Loucy (cell line): Measurements from ENCODE around the gene RAD54L2.
A peak's percentile ranks its signal among the peaks of the same experiment; 100 is the strongest.
"Not testable (repeated sequence)": the region's sequence is repeated elsewhere in the genome, so short reads cannot be mapped to it uniquely, and the experiment has no call there.

Source experiments
- H2AFZ ChIP-seq: fragments of 200-600 bp; sonication (generic); 2 replicates; pipeline ENCODE4 v1.6.0; 2016; ENCODE audit warnings: antibody characterized with exemption, mild to moderate bottlenecking, low read length, moderate library complexity
- H3F3A ChIP-seq: fragments of 200-600 bp; 2 replicates; pipeline ENCODE4 v1.6.0; 2016; ENCODE audit warnings: antibody characterized with exemption, low read depth, mild to moderate bottlenecking
- H3K27me3 ChIP-seq: fragments of 200-600 bp; sonication (generic); 2 replicates; pipeline ENCODE4 v1.6.1; 2014; ENCODE audit warnings: low read length, mild to moderate bottlenecking; ENCODE audit not compliant: insufficient read depth, poor library complexity, severe bottlenecking
- H3K36me3 ChIP-seq: fragments of 200-600 bp; sonication (generic); 2 replicates; pipeline ENCODE4 v1.6.1; 2016; ENCODE audit warnings: low read length; ENCODE audit not compliant: insufficient read depth
- H3K4me1 ChIP-seq: fragments of 200-600 bp; sonication (generic); 2 replicates; pipeline ENCODE4 v1.5.1; 2014; ENCODE audit warnings: low read length, mild to moderate bottlenecking; ENCODE audit not compliant: insufficient read depth, poor library complexity, severe bottlenecking
- H3K4me2 ChIP-seq: fragments of 200-600 bp; sonication (generic); 2 replicates; pipeline ENCODE4 v1.6.0; 2014; ENCODE audit warnings: antibody characterized with exemption, low read length, low read depth, mild to moderate bottlenecking; ENCODE audit not compliant: poor library complexity, severe bottlenecking
- H3K4me3 ChIP-seq: fragments of 200-600 bp; sonication (generic); 2 replicates; pipeline ENCODE4 v1.5.1; 2014; ENCODE audit warnings: low read length, mild to moderate bottlenecking, mixed read lengths; ENCODE audit not compliant: poor library complexity, severe bottlenecking
- H3K79me2 ChIP-seq: fragments of 200-600 bp; sonication (generic); 2 replicates; pipeline ENCODE4 v1.6.1; 2014; ENCODE audit warnings: low read length; ENCODE audit not compliant: insufficient read depth
- H3K9ac ChIP-seq: fragments of 200-600 bp; sonication (generic); 2 replicates; pipeline ENCODE4 v1.6.0; 2014; ENCODE audit warnings: mild to moderate bottlenecking, low read depth, low read length, moderate library complexity; ENCODE audit not compliant: poor library complexity, severe bottlenecking
- H3K9me2 ChIP-seq: fragments of 200-600 bp; sonication (generic); replicated peaks from 2 replicates; pipeline ENCODE4 v1.6.1; 2016; ENCODE audit warnings: low read depth, low read length, mixed read lengths
- H3K9me3 ChIP-seq: fragments of 200-600 bp; sonication (generic); 2 replicates; pipeline ENCODE4 v1.6.1; 2014; ENCODE audit warnings: mild to moderate bottlenecking, antibody characterized with exemption, low read length, low read depth; ENCODE audit not compliant: insufficient read depth
- H4K20me1 ChIP-seq: fragments of 200-600 bp; sonication (generic); 2 replicates; pipeline ENCODE4 v1.6.0; 2014; ENCODE audit warnings: antibody characterized with exemption, low read length, mild to moderate bottlenecking; ENCODE audit not compliant: insufficient read depth, poor library complexity, severe bottlenecking
- EZH2phosphoT487 ChIP-seq: fragments of 200-600 bp; IDR thresholded peaks from 2 replicates; pipeline ENCODE4 v1.6.1; 2018; ENCODE audit warnings: antibody characterized with exemption, mild to moderate bottlenecking, moderate library complexity, borderline replicate concordance
- TF ChIP-seq, protein P1 (sequence below): fragments of 200-600 bp; sonication (generic); conservative IDR thresholded peaks from 2 replicates; pipeline ENCODE4 v1.5.1; 2014; ENCODE audit warnings: mild to moderate bottlenecking, antibody characterized with exemption, low read length

RAD54L2 gene

DNA sequence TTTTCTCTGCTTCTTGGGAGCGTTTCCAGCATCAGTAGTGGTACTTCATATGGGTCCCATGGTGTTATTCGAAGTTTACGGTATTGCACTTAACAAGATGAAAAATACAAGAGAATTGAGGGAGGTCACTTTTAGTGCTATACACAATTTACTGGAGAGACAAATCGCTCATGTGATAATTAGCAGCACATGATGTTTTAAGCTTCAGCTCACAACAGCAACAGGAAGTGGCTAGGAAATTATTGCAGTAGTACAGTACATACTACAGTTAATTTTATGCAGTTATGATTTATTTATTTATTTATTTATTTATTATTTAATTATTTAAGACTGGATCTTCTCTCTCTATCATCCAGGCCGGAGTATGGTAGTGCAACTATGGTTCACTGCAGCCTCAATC lies 24.3 kb upstream of the RAD54L2 start:
- Histone ChIP-seq H3K9me3 (no peaks in the 10 kb centered on the region), H3K4me1 (peaks cover 3% of the 10 kb centered on the region), H2AFZ (peak overlapping the region; percentile 86; the same call in 1 of the 2 replicates), H3K36me3 (no peaks in the 10 kb centered on the region), H3K79me2 (no peaks in the 10 kb centered on the region), H4K20me1 (no peaks in the 10 kb centered on the region), H3K9ac (no peak overlapping the region), H3K4me2 (no peak overlapping the region), H3F3A (no peaks in the 10 kb centered on the region), H3K27me3 (no peaks in the 10 kb centered on the region), H3K4me3 (no peak overlapping the region), H3K9me2 (no peaks in the 10 kb centered on the region)
- TF ChIP-seq EZH2phosphoT487 = no peak
- TF ChIP-seq, protein P1, sequence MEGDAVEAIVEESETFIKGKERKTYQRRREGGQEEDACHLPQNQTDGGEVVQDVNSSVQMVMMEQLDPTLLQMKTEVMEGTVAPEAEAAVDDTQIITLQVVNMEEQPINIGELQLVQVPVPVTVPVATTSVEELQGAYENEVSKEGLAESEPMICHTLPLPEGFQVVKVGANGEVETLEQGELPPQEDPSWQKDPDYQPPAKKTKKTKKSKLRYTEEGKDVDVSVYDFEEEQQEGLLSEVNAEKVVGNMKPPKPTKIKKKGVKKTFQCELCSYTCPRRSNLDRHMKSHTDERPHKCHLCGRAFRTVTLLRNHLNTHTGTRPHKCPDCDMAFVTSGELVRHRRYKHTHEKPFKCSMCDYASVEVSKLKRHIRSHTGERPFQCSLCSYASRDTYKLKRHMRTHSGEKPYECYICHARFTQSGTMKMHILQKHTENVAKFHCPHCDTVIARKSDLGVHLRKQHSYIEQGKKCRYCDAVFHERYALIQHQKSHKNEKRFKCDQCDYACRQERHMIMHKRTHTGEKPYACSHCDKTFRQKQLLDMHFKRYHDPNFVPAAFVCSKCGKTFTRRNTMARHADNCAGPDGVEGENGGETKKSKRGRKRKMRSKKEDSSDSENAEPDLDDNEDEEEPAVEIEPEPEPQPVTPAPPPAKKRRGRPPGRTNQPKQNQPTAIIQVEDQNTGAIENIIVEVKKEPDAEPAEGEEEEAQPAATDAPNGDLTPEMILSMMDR = no peak

DNA sequence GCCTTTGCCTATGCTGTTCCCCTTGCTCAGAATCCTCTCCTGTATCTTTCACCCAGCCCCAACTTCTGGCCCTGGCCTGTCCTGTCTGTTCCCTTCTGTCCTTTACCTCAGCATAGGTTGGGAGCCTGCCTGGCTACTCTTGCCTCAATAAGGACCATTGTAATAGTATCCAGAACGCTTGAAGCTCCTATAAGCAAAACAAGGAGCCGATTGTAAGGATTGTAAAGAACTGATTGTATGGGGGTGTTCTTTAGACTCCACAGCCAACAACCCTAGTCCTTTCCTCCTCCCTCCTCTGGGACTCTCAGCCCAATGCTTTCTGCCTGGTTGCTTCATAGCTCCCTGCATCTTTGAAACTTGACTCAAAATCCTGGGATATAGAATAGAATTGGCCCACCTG lies 18.7 kb upstream of the RAD54L2 start:
- Histone ChIP-seq H3K9me3 (no peaks in the 10 kb centered on the region), H3K4me2 (no peak overlapping the region), H3K9ac (no peak overlapping the region), H3K79me2 (no peaks in the 10 kb centered on the region), H3F3A (no peaks in the 10 kb centered on the region), H3K4me1 (peaks cover 12% of the 10 kb centered on the region), H3K36me3 (no peaks in the 10 kb centered on the region), H3K4me3 (no peak overlapping the region), H3K9me2 (no peaks in the 10 kb centered on the region), H2AFZ (peak overlapping the region; percentile 51; the same call in 1 of the 2 replicates), H4K20me1 (no peaks in the 10 kb centered on the region), H3K27me3 (no peaks in the 10 kb centered on the region)
- TF ChIP-seq, protein P1 = no peak
- TF ChIP-seq EZH2phosphoT487 = no peak

DNA sequence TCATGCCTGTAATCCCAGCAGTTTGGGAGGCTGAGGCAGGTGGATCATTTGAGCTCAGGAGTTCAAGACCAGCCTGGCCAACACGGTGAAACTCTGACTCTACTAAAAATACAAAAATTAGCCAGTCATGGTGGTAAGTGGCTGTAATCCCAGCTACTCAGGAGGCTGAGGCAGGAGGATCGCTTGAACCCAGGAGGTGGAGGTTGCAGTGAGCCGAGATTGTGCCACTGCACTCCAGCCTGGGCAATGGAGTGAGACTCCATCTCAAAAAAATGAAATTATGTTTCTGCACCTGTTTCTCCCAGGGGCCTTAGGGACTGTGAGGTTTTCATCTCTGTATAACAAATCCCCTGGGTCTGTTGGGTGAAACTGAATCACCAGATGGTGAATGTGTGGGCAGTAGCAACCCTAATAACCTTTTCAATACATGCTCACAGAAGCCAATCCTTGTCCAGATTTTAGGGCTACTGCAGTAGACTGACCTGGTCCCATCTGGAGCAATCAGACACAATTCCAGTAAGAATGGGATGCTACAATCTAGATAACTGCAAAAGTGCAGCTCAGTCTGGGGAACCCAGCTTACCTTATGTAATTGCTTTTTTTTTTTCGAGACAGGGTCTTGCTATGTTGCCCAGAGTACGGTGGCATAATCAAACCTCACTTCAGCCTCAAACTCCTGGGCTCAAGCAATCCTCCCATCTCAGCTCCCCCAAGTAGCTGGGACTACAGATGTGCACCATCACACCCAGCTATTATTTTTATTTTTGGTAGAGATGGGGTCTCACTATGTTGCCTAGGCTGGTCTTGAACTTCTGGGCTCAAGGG lies 17.4 kb upstream of the RAD54L2 start:
- not testable (repeated sequence) for H3K4me2 ChIP-seq, H3K9ac ChIP-seq

More for the DNA sequence above, 17.4 kb upstream of the RAD54L2 start:
- not testable (repeated sequence) for H3F3A ChIP-seq, H3K4me3 ChIP-seq, H3K27me3 ChIP-seq, H3K9me2 ChIP-seq, H2AFZ ChIP-seq, H3K36me3 ChIP-seq, H3K79me2 ChIP-seq, H4K20me1 ChIP-seq, H3K9me3 ChIP-seq
- peaks cover 12% of the 10 kb centered on the region for H3K4me1 ChIP-seq
